Bone marrow (tissue), 2 donors: Measurements from ENCODE around the gene ARHGAP26.
"Not testable (repeated sequence)": the region's sequence is repeated elsewhere in the genome, so short reads cannot be mapped to it uniquely, and the experiment has no call there.

Source experiments
- DNase-seq, 2 donors: peaks; one replicate each; lab custom pipeline; 2025; lab: John Stamatoyannopoulos, UW

Gene ARHGAP26

DNA sequence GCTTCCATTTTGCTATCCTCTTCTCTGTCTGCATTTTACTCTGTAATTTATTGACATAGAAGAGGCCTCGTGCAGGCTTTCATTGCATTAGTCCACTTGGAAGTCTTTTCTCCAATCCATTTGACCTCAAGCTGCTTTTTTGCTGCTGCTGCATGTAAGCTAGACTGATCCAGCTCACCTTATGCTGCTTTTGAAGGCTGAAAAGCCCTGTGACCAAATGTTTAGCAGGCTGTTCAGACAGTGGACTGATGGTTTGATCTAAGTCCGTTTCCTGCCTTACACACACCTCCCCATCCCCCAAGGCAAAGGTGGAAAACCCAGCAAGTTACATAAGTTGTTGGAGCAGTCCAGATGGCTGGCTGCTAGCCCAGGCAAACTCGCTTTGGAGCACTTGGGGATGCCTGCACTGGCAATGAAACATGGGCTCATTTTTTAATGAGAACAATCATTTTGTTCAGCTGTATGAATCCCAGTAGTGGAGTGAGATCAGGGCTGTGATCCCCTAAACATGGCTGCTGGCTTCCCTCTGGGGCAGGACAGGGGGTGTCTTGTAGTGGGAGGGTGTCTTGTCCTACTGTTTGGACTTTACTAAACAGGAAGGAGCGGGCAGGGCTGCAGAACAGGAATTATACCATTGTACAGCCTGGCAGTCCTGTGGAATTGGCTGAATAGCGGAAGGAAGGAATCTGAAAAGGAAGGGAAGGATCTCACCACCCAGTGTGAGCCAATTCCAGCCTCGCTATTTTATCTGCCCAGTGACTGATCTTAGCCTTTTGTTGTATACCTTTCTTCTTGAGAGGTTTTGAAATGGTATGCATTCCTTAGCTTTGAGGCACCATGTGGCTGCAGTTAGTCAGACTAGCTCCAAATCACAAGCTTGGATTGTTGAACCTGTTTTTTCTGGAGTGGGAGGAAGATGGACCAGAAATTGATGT lies 212.0 kb downstream of the ARHGAP26 start:
- DNase-seq: no peak

- no peak for DNase-seq
Observed at GRCh38 chr5:142982821-142983200, 212.6 kb downstream of the ARHGAP26 start.

- DNase-seq: no peak
Observed at GRCh38 chr5:142984011-142984410, 213.8 kb downstream of the ARHGAP26 start.

DNA sequence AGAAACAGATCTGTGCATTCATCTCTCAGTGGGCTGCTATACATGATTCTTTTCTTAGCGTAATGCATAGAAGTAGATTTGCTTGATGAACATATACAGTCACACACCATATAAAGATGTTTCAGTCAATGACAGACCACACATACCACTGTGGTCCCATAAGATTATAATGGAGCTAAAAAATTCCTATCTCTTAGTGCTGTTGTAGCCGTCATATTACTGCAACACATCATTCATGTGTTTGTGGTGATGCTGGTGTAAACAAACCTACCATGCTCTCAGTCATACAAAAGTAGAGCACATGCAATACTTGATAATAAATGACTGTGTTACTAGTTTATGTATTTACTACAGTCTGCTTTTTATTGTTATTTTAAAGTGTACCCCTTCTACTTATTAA lies 214.3 kb downstream of the ARHGAP26 start:
- DNase-seq: no peak

GRCh38 chr5:142989270-142989669 lies 219.1 kb downstream of the ARHGAP26 start:
- not testable (repeated sequence) for DNase-seq

GRCh38 chr5:142990073-142990472 lies 219.9 kb downstream of the ARHGAP26 start:
- not testable (repeated sequence) for DNase-seq

GRCh38 chr5:142994218-142994617 lies 224.0 kb downstream of the ARHGAP26 start:
- DNase-seq: no peak

- DNase-seq: not testable (repeated sequence)
Observed at GRCh38 chr5:142995621-142996020, 225.4 kb downstream of the ARHGAP26 start.

DNA sequence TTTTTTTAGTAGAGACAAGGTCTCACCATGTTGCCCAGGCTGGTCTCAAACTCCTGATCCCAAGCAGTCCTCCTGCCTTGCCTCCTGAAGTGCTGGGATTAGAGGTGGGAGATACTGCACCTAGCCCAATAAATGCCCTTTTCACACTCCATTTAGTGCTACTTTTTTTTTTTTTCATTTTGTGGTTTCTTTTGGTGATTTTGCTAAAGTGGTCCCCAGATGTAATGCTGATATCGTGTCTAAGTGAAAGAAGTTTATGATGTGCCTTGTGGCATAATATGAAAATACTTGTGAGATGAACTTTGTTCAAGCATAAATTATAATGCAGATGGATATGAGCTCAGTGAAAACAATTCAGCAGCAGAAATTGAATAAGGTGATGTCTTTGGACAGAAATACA lies 227.4 kb downstream of the ARHGAP26 start:
- DNase-seq: no peak

DNA sequence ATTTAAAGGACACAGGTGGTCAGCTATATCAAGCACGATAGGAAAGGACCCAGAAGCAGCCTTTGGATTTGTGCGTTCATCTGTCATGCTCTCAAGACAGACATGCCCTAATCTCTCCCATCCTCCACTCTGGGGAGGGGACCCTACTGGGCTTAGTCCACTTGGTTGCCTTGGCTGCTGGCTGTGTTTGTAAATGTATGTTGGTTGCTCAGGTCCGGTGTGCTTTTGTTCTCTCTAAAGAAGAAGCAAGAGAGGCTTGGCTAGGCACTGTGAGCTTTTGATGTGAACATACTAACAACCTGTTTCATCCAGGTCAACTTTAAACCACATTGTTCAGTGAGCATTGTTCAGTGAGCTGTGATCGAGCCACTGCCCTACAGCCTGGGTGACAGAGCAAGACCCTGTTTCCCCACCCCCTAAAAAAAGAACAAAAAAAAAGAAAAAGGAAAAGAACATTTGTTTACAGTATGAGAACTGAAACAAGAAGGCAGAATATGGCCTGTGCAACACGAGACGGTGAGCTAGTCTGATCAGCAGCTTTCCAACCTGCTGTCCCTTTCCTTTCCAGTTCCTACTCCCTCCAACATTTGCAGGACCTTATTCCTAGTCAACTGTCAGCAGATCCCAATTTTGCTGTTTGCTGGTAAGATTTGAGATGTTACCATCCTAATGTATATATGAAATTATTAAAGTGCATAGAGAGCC lies 228.3 kb downstream of the ARHGAP26 start:
- no peak for DNase-seq

- DNase-seq: not testable (repeated sequence)
Observed at GRCh38 chr5:143000551-143000950, 230.4 kb downstream of the ARHGAP26 start.

GRCh38 chr5:143001764-143002351 lies 231.7 kb downstream of the ARHGAP26 start:
- peak in 1 of 2 donors; percentile 33 for DNase-seq

- peak; percentile 20 to 93 for DNase-seq
Observed at GRCh38 chr5:143002459-143003327, 232.5 kb downstream of the ARHGAP26 start.

DNA sequence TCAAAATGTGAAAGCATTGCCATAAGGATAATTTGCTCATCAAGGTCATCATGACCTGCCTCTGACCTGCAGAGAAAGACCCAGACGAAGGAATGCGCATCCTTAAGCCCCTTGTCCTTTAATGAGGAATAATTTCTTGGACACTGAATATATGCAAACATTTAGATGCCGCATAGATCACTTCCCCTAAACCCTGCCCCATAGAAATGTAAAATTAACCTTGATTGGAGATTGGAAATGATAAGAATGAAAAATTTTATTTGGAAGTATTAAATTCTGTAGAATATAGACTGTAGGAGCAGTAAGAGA lies 233.1 kb downstream of the ARHGAP26 start:
- no peak for DNase-seq

- DNase-seq: no peak
Observed at GRCh38 chr5:143004361-143005145, 234.4 kb downstream of the ARHGAP26 start.

DNA sequence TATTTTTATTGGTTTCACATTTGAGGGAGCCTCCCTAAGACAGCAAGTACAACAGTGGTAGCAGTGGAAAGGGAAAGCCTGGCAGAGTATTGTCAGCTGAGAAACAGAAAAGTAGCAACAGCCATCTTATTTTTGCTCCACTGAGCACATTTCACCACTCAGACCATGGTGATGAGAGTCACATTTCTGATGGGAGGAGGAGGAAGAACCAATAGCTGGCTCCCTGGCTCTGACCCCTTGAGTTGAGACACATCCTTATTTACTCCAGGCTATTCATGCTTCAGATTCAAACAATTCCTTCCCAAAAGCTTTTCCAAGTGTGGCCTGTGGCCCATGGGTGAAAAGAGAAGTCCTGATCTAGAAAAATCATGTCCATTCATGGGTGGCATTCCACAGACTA lies 236.3 kb downstream of the ARHGAP26 start:
- DNase-seq: no peak

DNA sequence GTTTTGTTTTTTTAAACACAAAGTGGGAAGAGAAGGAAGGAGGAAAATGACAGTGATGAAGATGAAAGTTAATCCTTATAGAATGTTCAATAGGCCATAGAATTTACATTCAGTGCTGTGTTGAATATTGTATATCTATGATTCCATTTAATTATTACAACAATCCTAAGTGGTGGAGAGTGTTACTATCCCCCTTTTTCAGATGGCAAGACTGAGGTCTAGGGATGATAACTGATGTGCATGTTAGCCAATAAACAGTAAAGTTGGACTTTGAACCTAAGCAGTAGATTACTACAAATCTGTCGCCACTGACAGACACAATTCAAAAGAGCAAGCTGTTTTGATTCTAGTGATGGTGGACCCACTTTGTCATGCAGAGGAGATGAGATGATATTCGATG lies 237.9 kb downstream of the ARHGAP26 start:
- DNase-seq: no peak

- peak; percentile 26 to 71 for DNase-seq
Observed at GRCh38 chr5:143008809-143009521, 238.8 kb downstream of the ARHGAP26 start.

GRCh38 chr5:143010351-143010750 lies 240.2 kb downstream of the ARHGAP26 start:
- no peak for DNase-seq

GRCh38 chr5:143011585-143011984 lies 241.4 kb downstream of the ARHGAP26 start:
- DNase-seq: no peak
